Measurements from ENCODE around the gene DGKA.

DGKA gene

GRCh38 chr12:55935738-55936151 is 4.8 kb downstream of the DGKA start:
- DNase-seq (ENCODE audit: low spot score) = no peak
- in situ Hi-C loops (cut with MboI; ENCODE audit: low pct_unique_long_range_greater_than_20kb, low sequenced_read_pairs, unreplicated experiment) = no loop called here
- TF ChIP-seq CTCF (IDR thresholded peaks at IDR 0.05; ENCODE audit: extremely low read depth, insufficient read depth, missing control alignments) = no peak

- no peak for DNase-seq (ENCODE audit: low spot score)
- TF ChIP-seq CTCF (IDR thresholded peaks at IDR 0.05; ENCODE audit: extremely low read depth, insufficient read depth, missing control alignments) = no peak
- in situ Hi-C loops (cut with MboI; ENCODE audit: low pct_unique_long_range_greater_than_20kb, low sequenced_read_pairs, unreplicated experiment) = no loop called here
These were observed 7.0 kb downstream of the DGKA start for GRCh38 chr12:55937981-55938380.

- no peak for DNase-seq (ENCODE audit: low spot score)
- no peak for TF ChIP-seq CTCF (IDR thresholded peaks at IDR 0.05; ENCODE audit: extremely low read depth, insufficient read depth, missing control alignments)
- in situ Hi-C loops (cut with MboI; ENCODE audit: low pct_unique_long_range_greater_than_20kb, low sequenced_read_pairs, unreplicated experiment) = no loop called here
These were observed 8.0 kb downstream of the DGKA start for GRCh38 chr12:55938826-55939501.

GRCh38 chr12:55940065-55940732 is 9.2 kb downstream of the DGKA start:
- in situ Hi-C loops (cut with MboI; ENCODE audit: low pct_unique_long_range_greater_than_20kb, low sequenced_read_pairs, unreplicated experiment) = loop anchor here (10.0 kb wide), 1 partner anchor 195 kb away; the partner anchor contains the start of gene GDF11
- peak; percentile 88 for TF ChIP-seq CTCF (IDR thresholded peaks at IDR 0.05; ENCODE audit: extremely low read depth, insufficient read depth, missing control alignments)

GRCh38 chr12:55942055-55942454 is 11.1 kb downstream of the DGKA start:
- no peak for TF ChIP-seq CTCF (IDR thresholded peaks at IDR 0.05; ENCODE audit: extremely low read depth, insufficient read depth, missing control alignments)
- no peak for DNase-seq (ENCODE audit: low spot score)
- in situ Hi-C loops (cut with MboI; ENCODE audit: low pct_unique_long_range_greater_than_20kb, low sequenced_read_pairs, unreplicated experiment) = loop anchor here (10.0 kb wide), 1 partner anchor 197 kb away; the partner anchor contains the start of gene GDF11

More at GRCh38 chr12:55940065-55940732, 9.2 kb downstream of the DGKA start:
- DNase-seq (ENCODE audit: low spot score) = peak; percentile 84

GRCh38 chr12:55942577-55943136 is 11.7 kb downstream of the DGKA start:
- in situ Hi-C loops (cut with MboI; ENCODE audit: low pct_unique_long_range_greater_than_20kb, low sequenced_read_pairs, unreplicated experiment) = loop anchor here (10.0 kb wide), 1 partner anchor 198 kb away; the partner anchor contains the start of gene GDF11
- DNase-seq (ENCODE audit: low spot score) = no peak
- no peak for TF ChIP-seq CTCF (IDR thresholded peaks at IDR 0.05; ENCODE audit: extremely low read depth, insufficient read depth, missing control alignments)

Data from GM13977 (cell line).